ENCODE results near the gene LIPM.

The LIPM gene

DNA sequence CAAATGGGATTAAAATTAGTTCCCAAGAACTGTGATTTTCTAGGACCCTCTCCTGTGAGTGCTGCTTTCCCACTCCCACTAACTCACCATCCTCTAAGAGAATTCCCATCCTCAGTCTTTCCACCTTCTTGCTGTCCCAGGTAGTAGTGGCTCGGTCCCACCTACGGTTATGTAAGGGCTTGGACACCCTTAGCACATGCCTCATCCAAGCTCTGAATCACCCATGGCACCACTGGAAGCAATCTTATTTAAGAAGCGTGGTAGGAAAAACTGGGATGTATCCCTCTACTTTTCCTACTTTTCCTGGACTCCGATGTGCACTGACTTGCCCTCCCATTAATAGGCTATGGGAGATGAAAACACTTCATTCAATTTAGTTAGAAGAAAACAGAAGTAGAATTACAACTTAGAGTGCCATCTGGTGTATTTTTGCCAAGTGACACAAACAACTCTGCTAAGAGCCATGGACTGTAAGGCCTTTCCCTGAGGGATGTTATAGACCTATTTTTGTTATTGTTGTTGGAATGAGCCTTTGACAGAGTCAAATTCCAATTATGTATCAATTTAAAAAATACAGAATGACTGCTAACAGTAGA is 62.8 kb downstream of the LIPM start:
- TF ChIP-seq GATA3 (IDR thresholded peaks at IDR 0.05; ENCODE audit: low read depth, low read length) (no peak), GATA2 (IDR thresholded peaks at IDR 0.05; ENCODE audit: low read depth, low read length) (no peak)

DNA sequence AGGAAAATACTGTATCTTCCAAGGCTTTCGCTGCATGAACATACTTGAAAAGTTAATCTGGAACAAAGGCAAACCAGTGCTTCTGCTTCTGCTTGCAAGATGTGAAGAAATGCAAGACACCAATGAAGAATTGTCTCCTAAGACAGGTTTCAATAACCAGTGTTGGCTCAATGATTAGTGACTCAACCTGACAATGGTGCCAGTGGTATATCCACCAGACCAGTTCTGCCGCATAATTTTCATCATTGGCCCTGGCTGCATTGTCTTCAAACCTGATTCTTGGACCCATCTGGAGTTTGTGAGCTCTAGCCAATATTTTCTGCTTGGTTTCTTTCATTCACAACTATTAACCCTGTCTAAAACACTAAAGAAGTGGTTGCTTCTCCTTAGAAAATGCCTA is 63.9 kb downstream of the LIPM start:
- TF ChIP-seq GATA2 (IDR thresholded peaks at IDR 0.05; ENCODE audit: low read depth, low read length) (no peak), GATA3 (IDR thresholded peaks at IDR 0.05; ENCODE audit: low read depth, low read length) (no peak)

DNA sequence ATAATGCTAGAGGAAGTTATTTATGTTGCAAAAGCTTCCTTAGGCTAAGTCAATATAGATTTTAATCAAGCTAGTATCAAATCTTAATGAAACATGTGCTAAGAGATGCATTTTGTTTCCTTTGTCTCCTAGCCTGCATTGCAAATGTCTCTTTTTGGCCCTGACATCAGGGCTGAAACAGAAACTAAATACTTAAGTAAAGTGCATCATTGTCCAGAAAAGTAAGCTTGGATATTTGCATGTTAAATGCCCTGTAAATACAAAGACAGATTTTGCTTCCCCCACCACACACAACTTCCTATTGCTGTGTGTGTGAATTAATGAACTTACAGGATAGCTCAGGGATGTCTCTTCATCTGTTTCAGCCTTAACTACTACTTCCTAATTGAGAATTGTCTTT is 67.6 kb downstream of the LIPM start:
- no peak for TF ChIP-seq GATA2 (IDR thresholded peaks at IDR 0.05; ENCODE audit: low read depth, low read length)
- TF ChIP-seq GATA3 (IDR thresholded peaks at IDR 0.05; ENCODE audit: low read depth, low read length): no peak
